IMR-90 (cell line): Measurements from ENCODE around the gene CD81. TPM values are rescaled to one million over a fixed set of nuclear protein-coding genes. Genes with fewer than 3 reads are reported as not detected.

ENCODE experiments used
- ATAC-seq: fragments of 200-7000 bp; cut with Tn5 transposase; 2 replicates; pipeline ENCODE4 v1.9.1; 2020; ENCODE audit warnings: low read depth, mild to moderate bottlenecking, moderate library complexity
- BruUV-seq: library from RNA; stranded (reverse); fragments of 400-500 nt; replicated peaks from 2 replicates; lab custom pipeline; 2021; lab: Mats Ljungman, UMichigan
- CTCF ChIA-PET: fragments of 300-600 bp; formaldehyde crosslinking; extraction: SDS; loops from one replicate; lab custom pipeline; 2021; ENCODE audit warnings: antibody characterized with exemption; lab: Yijun Ruan, JAX
- POLR2A ChIA-PET: fragments of 300-600 bp; sonication (Branson Sonifier 250); formaldehyde crosslinking; loops from one replicate; lab custom pipeline; 2022; ENCODE audit warnings: antibody characterized with exemption; ENCODE audit not compliant: unreplicated experiment; lab: Charles Lee
- DNase-seq: peaks from one replicate; pipeline ENCODE4 v3.0.0; 2013
- H2AFZ ChIP-seq: replicated peaks from 2 replicates; pipeline ENCODE3; 2013; ENCODE audit warnings: low read length, mild to moderate bottlenecking; ENCODE audit not compliant: poor library complexity
- H2AK5ac ChIP-seq: 2 replicates; pipeline ENCODE4 v1.6.1; 2013; ENCODE audit warnings: low read depth, low read length, inconsistent platforms
- H2AK9ac ChIP-seq: replicated peaks from 2 replicates; pipeline ENCODE3; 2013; ENCODE audit warnings: mild to moderate bottlenecking, low read depth, low read length, moderate library complexity; ENCODE audit not compliant: poor library complexity
- H2BK120ac ChIP-seq: 2 replicates; pipeline ENCODE4 v1.6.1; 2013; ENCODE audit warnings: low read depth, low read length, inconsistent platforms
- H2BK15ac ChIP-seq: 3 replicates; pipeline ENCODE4 v1.6.1; 2013; ENCODE audit warnings: low read depth, low read length, inconsistent platforms
- H2BK20ac ChIP-seq: 2 replicates; pipeline ENCODE4 v1.6.1; 2013; ENCODE audit warnings: low read depth, mild to moderate bottlenecking, inconsistent platforms, low read length, moderate library complexity
- H2BK5ac ChIP-seq: 2 replicates; pipeline ENCODE4 v1.6.1; 2013; ENCODE audit warnings: mild to moderate bottlenecking, low read depth, low read length, inconsistent platforms; ENCODE audit not compliant: poor library complexity, severe bottlenecking
- H3K14ac ChIP-seq: replicated peaks from 2 replicates; pipeline ENCODE4 v1.6.1; 2013; ENCODE audit warnings: low read depth, low read length, inconsistent platforms
- H3K18ac ChIP-seq: 2 replicates; pipeline ENCODE4 v1.6.1; 2013; ENCODE audit warnings: low read depth, low read length, control low read depth
- H3K23ac ChIP-seq: 2 replicates; pipeline ENCODE4 v1.6.1; 2013; ENCODE audit warnings: low read depth, low read length, inconsistent platforms
- H3K27ac ChIP-seq: 2 replicates; pipeline ENCODE4 v1.5.1; 2013; ENCODE audit warnings: mild to moderate bottlenecking, control low read depth, low read length; ENCODE audit not compliant: insufficient read depth
- H3K27me3 ChIP-seq: 2 replicates; pipeline ENCODE4 v1.6.1; 2013; ENCODE audit warnings: low read length; ENCODE audit not compliant: control insufficient read depth, insufficient read depth
- H3K36me3 ChIP-seq: 2 replicates; pipeline ENCODE4 v1.6.1; 2013; ENCODE audit warnings: low read length, mixed read lengths; ENCODE audit not compliant: control insufficient read depth, insufficient read depth
- H3K4ac ChIP-seq: 2 replicates; pipeline ENCODE4 v1.6.1; 2013; ENCODE audit warnings: low read depth, low read length, inconsistent platforms
- H3K4me1 ChIP-seq: 2 replicates; pipeline ENCODE4 v1.6.1; 2013; ENCODE audit warnings: low read length, mixed read lengths; ENCODE audit not compliant: control insufficient read depth, insufficient read depth
- H3K4me2 ChIP-seq: 2 replicates; pipeline ENCODE4 v1.6.1; 2013; ENCODE audit warnings: low read depth, mild to moderate bottlenecking, control low read depth, low read length, moderate library complexity
- H3K4me3 ChIP-seq: 2 replicates; pipeline ENCODE4 v1.5.1; 2013; ENCODE audit warnings: low read depth, mild to moderate bottlenecking, control low read depth, low read length, moderate library complexity; ENCODE audit not compliant: insufficient read depth
- H3K56ac ChIP-seq: 2 replicates; pipeline ENCODE4 v1.6.1; 2013; ENCODE audit warnings: low read length, inconsistent platforms; ENCODE audit not compliant: insufficient read depth; ENCODE audit errors: extremely low read depth
- H3K79me1 ChIP-seq, 2 experiments: 2 replicates each; pipeline ENCODE4 v1.6.1; 2013; ENCODE audit warnings: low read length in 2 of 2, inconsistent platforms in 1 of 2, low read depth in 1 of 2
- H3K9ac ChIP-seq: 2 replicates; pipeline ENCODE4 v1.6.1; 2013; ENCODE audit warnings: low read depth, low read length, control low read depth
- H3K9me1 ChIP-seq: 2 replicates; pipeline ENCODE4 v1.6.1; 2013; ENCODE audit warnings: low read length, inconsistent platforms; ENCODE audit not compliant: insufficient read depth
- H3K9me3 ChIP-seq: 2 replicates; pipeline ENCODE4 v1.6.1; 2013; ENCODE audit warnings: low read length; ENCODE audit not compliant: control insufficient read depth, insufficient read depth
- H4K20me1 ChIP-seq: 2 replicates; pipeline ENCODE4 v1.6.1; 2013; ENCODE audit warnings: low read length, inconsistent platforms; ENCODE audit not compliant: insufficient read depth
- H4K5ac ChIP-seq: 2 replicates; pipeline ENCODE4 v1.6.1; 2013; ENCODE audit warnings: mild to moderate bottlenecking, low read depth, low read length, control low read depth
- H4K8ac ChIP-seq, 2 experiments: 2 replicates each; pipeline ENCODE4 v1.6.1; 2013; ENCODE audit warnings: low read depth in 2 of 2, low read length in 2 of 2, control low read depth in 1 of 2, inconsistent platforms in 1 of 2
- H4K91ac ChIP-seq: 2 replicates; pipeline ENCODE4 v1.6.1; 2013; ENCODE audit warnings: low read depth, low read length, inconsistent platforms; ENCODE audit not compliant: insufficient read depth
- BHLHE40 ChIP-seq: fragments of 150-350 bp; IDR thresholded peaks from 2 replicates; pipeline ENCODE4 v1.6.1; 2016; ENCODE audit warnings: mild to moderate bottlenecking, low read depth, low read length
- CEBPB ChIP-seq: IDR thresholded peaks from 2 replicates; pipeline ENCODE4 v1.6.1; 2012; ENCODE audit warnings: low read depth, low read length, improper control_type of control experiment
- CHD1 ChIP-seq: IDR thresholded peaks from 2 replicates; pipeline ENCODE4 v1.6.1; 2012; ENCODE audit warnings: low read depth, low read length, improper control_type of control experiment
- FOS ChIP-seq: fragments of 150-350 bp; IDR thresholded peaks from 2 replicates; pipeline ENCODE4 v1.6.1; 2016; ENCODE audit warnings: low read depth, low read length
- MXI1 ChIP-seq: IDR thresholded peaks from 2 replicates; pipeline ENCODE4 v1.6.1; 2012; ENCODE audit warnings: low read depth, mild to moderate bottlenecking, low read length, moderate library complexity, borderline replicate concordance
- NFE2L2 ChIP-seq: fragments of 150-350 bp; IDR thresholded peaks from 2 replicates; pipeline ENCODE4 v1.6.1; 2016; ENCODE audit warnings: low read depth, mild to moderate bottlenecking, low read length
- POLR2A ChIP-seq: IDR thresholded peaks from 2 replicates; pipeline ENCODE4 v1.6.1; 2012; ENCODE audit warnings: mild to moderate bottlenecking, low read depth, low read length
- RCOR1 ChIP-seq: IDR thresholded peaks from 2 replicates; pipeline ENCODE4 v1.6.1; 2012; ENCODE audit warnings: mild to moderate bottlenecking, low read length, improper control_type of control experiment; ENCODE audit not compliant: insufficient replicate concordance
- RFX5 ChIP-seq: IDR thresholded peaks from 2 replicates; pipeline ENCODE4 v1.8.0; 2012; ENCODE audit warnings: low read depth, mild to moderate bottlenecking, low read length, moderate library complexity
- SMC3 ChIP-seq: fragments of 150-350 bp; IDR thresholded peaks from 2 replicates; pipeline ENCODE4 v1.6.1; 2016; ENCODE audit warnings: low read depth, mild to moderate bottlenecking, antibody characterized with exemption, low read length, moderate library complexity
- WGBS, 2 experiments: methylation state at CpG; one replicate each; pipeline versions ENCODE4 v1.1.5 to v1.1.7; 2013; ENCODE audit warnings: missing lambda C conversion rate in 2 of 2; ENCODE audit not compliant: insufficient read length in 1 of 2; ENCODE audit errors: extremely low coverage in 2 of 2; 5-methylcytosine and 5-hydroxymethylcytosine counted together
- dilution Hi-C: fragments of 300-500 bp; cut with HindIII; formaldehyde crosslinking; loops from one replicate; pipeline ENCODE4 v1.14.3; 2018; ENCODE audit warnings: low sequenced_read_pairs; ENCODE audit not compliant: unreplicated experiment
- in situ Hi-C: fragments of 300-500 bp; cut with MboI; formaldehyde crosslinking; loops from 3 replicates; pipeline ENCODE4 v1.14.3; 2019; ENCODE audit warnings: low sequenced_read_pairs, inconsistent platforms, mixed read lengths
- intact Hi-C: fragments of 100-400 bp; cut with micrococcal nuclease; formaldehyde crosslinking; loops from 2 replicates; pipeline ENCODE4 v1.10.0; 2022
- polyA plus RNA-seq, 3 experiments: library from polyadenylated mRNA; depleted of rRNA; stranded (reverse); fragments of >200 nt; gene quantifications; 2 replicates each; pipeline ENCODE4 v1.2.3, GENCODE V29; 2012; ENCODE audit warnings: low replicate concordance in 1 of 3
- total RNA-seq: library from RNA; depleted of rRNA; stranded (reverse); fragments of >200 nt; gene quantifications from 2 replicates; pipeline ENCODE4 v1.2.3, GENCODE V29; 2012
- TF ChIP-seq, protein P1 (sequence below): conservative IDR thresholded peaks from 2 replicates; pipeline ENCODE4 v1.5.1; 2012; ENCODE audit warnings: mild to moderate bottlenecking, low read depth, low read length, improper control_type of control experiment
- TF ChIP-seq, protein P2 (sequence below): fragments of 150-350 bp; IDR thresholded peaks from 2 replicates; pipeline ENCODE4 v1.6.1; 2017; ENCODE audit warnings: mild to moderate bottlenecking, antibody characterized with exemption, low read length, low read depth

Gene CD81
- total and polyA plus RNA-seq, 2 of the 4 experiments (the other 2 are of a cell fraction): 159 to 689 TPM

DNA sequence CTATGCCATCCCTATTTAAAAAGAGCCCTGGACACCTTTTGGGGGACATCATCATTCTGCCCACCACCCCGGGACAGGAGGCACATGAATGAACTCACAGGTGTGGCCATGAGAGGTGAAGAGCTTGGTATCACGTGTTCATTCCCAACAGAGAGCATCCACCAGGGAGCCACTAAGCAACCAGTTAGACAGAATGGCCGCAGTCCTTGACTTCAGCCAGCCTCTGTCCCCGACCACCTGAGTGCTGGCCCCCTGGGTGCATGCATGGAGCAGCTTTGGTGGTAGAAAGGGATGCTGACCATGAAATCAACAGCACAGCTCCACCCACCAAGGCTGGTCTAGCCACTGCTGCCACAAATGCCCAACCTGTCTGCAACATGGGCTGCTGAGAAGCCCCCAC is 31.1 kb upstream of the CD81 start:
- no peak overlapping the region for H4K5ac ChIP-seq
- 83% methylated on average over 1 of the region's 4 CpGs; no CpG with 5 or more reads in 1 of the 2 experiments for WGBS, 2 experiments
- H3K9me1 ChIP-seq: no peaks in the 10 kb centered on the region
- no peak overlapping the region for H3K4me3 ChIP-seq
- in situ Hi-C loops (no loop called here), dilution Hi-C loops (no loop called here), intact Hi-C loops (no loop called here)
- H3K79me1 ChIP-seq: no peaks in the 10 kb centered on the region
- no peak overlapping the region for H2BK5ac ChIP-seq
- no peak overlapping the region for H3K4ac ChIP-seq
- no peaks in the 10 kb centered on the region for H4K20me1 ChIP-seq
- H2BK15ac ChIP-seq: no peak overlapping the region
- no peak for ATAC-seq
- H4K91ac ChIP-seq: no peak overlapping the region
- H3K27ac ChIP-seq: no peak overlapping the region
- no peak overlapping the region for H3K9ac ChIP-seq
- H2AK9ac ChIP-seq: no peak overlapping the region
- TF ChIP-seq RCOR1 (no peak), RFX5 (no peak), BHLHE40 (no peak), POLR2A (no peak), NFE2L2 (no peak), MXI1 (no peak), CHD1 (no peak), SMC3 (no peak), CEBPB (no peak), FOS (no peak)
- TF ChIP-seq, protein P1, sequence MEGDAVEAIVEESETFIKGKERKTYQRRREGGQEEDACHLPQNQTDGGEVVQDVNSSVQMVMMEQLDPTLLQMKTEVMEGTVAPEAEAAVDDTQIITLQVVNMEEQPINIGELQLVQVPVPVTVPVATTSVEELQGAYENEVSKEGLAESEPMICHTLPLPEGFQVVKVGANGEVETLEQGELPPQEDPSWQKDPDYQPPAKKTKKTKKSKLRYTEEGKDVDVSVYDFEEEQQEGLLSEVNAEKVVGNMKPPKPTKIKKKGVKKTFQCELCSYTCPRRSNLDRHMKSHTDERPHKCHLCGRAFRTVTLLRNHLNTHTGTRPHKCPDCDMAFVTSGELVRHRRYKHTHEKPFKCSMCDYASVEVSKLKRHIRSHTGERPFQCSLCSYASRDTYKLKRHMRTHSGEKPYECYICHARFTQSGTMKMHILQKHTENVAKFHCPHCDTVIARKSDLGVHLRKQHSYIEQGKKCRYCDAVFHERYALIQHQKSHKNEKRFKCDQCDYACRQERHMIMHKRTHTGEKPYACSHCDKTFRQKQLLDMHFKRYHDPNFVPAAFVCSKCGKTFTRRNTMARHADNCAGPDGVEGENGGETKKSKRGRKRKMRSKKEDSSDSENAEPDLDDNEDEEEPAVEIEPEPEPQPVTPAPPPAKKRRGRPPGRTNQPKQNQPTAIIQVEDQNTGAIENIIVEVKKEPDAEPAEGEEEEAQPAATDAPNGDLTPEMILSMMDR: no peak
- TF ChIP-seq, protein P2, sequence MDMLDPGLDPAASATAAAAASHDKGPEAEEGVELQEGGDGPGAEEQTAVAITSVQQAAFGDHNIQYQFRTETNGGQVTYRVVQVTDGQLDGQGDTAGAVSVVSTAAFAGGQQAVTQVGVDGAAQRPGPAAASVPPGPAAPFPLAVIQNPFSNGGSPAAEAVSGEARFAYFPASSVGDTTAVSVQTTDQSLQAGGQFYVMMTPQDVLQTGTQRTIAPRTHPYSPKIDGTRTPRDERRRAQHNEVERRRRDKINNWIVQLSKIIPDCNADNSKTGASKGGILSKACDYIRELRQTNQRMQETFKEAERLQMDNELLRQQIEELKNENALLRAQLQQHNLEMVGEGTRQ: no peak
- H3K9me3 ChIP-seq: peaks cover 17% of the 10 kb centered on the region
- H2AK5ac ChIP-seq: no peak overlapping the region
- H2BK120ac ChIP-seq: no peak overlapping the region
- H2BK20ac ChIP-seq: no peak overlapping the region
- no peak overlapping the region for H2AFZ ChIP-seq
- DNase-seq: no peak
- no peaks in the 10 kb centered on the region for H3K36me3 ChIP-seq
- BruUV-seq: no TSS peak
- ChIA-PET POLR2A (no interaction called here), CTCF (no interaction called here)
- no peak overlapping the region for H3K18ac ChIP-seq
- no peak overlapping the region for H4K8ac ChIP-seq
- H3K23ac ChIP-seq: no peak overlapping the region
- H3K56ac ChIP-seq: no peak overlapping the region
- H3K4me1 ChIP-seq: no peaks in the 10 kb centered on the region
- peaks cover 3% of the 10 kb centered on the region; the same call in 1 of the 2 replicates for H3K27me3 ChIP-seq
- no peak overlapping the region for H3K14ac ChIP-seq
- no peak overlapping the region for H3K4me2 ChIP-seq
